GM19193 (cell line): Measurements from ENCODE around the gene CBFA2T2.

Experiments
- POLR2A ChIP-seq: IDR thresholded peaks from 4 replicates; pipeline ENCODE4 v1.6.1; 2011; ENCODE audit not compliant: insufficient read depth, insufficient read length; ENCODE audit errors: extremely low read depth

The CBFA2T2 gene

DNA sequence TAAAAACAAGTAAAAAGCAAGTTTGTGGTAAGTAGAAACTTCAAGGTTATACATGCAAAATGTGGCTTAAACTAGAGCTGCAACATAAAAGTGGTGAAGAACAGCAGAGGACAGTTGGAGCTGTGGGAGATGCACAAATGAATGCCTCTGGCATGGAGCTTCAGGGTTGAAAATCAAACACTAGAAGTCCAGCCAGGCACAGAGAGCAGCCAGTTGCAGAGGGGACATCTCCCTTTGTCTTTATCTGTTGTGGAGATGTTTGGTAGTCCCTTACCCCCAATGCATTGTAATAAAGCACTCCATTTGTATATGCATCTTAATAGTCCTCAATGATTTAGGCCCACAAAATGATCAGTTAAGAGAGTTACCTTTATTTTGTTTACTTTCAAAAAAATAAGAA lies 99.2 kb downstream of the CBFA2T2 start:
- TF ChIP-seq POLR2A: no peak

DNA sequence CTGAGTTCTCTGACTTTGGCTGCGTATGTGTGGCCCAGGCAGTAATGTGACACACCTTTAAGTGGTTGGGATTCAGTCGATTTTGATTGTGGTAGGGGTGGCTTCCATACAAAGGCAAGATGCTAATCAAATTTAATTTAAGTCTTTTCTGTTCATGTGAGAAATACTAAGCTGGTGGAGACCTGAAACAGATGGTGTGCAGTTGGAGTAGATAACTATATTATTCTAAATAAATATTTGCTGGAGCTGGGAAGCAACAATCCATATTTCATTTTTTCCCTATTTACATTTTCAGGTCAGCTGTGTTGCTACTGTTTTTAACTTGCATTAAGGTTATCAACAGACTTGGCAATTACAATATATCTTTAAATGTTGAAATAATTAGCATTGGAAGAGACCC lies 104.8 kb downstream of the CBFA2T2 start:
- no peak for TF ChIP-seq POLR2A

GRCh38 chr20:33600414-33600813 lies 110.5 kb downstream of the CBFA2T2 start:
- TF ChIP-seq POLR2A: no peak

DNA sequence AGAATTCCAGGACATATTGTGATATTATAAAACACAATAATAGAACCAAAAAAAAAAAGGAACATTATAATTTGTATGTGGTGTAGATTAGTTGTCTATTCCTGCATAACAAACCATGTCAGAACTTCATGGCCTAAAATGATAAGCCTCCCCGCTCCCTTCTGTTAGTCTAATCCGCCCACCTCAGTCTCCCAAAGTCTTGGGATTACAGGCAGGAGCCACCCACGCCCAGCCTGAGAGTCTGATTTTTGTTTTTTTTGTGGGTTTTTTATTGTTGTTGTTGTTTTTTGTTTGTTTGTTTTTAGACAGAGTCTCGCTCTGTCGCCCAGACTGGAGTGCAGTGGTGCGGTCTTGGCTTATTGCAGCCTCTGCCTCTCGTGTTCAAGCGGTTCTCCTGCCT lies 111.1 kb downstream of the CBFA2T2 start:
- TF ChIP-seq POLR2A: no peak

GRCh38 chr20:33601861-33602260 lies 112.0 kb downstream of the CBFA2T2 start:
- TF ChIP-seq POLR2A: no peak

DNA sequence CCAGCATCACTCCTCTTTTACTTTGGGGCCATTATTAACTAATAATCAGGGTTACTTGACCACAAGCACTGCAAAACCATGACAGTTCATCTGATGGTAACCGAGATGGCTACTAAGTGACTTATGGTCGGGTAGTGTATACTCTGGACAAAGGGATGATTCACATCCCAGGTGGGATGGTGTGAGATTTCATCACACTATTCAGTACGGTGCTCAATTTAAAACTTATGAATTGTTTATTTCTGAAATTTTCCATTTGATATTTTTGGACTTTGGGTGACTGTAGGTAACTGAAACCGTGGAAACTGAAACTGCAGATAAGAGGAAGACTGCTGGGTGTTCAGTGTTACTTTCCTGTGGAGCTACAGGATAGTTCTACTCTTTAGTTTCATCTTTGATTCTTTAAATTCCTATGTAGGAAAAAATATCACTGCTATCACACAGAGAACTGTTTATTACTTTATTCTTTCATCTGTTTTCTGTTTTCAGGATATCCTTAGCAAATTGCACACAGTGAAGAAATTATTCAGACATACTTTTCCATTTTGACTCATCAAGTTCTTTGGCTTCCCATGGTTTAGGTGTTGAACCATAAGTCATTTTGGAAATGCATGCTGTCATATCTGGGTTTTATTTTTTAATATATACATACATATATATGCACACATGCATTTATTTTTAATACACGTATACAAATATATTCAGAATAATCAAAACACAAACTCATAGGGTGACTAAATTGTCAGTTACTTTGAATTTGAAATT lies 113.1 kb downstream of the CBFA2T2 start:
- TF ChIP-seq POLR2A: no peak

DNA sequence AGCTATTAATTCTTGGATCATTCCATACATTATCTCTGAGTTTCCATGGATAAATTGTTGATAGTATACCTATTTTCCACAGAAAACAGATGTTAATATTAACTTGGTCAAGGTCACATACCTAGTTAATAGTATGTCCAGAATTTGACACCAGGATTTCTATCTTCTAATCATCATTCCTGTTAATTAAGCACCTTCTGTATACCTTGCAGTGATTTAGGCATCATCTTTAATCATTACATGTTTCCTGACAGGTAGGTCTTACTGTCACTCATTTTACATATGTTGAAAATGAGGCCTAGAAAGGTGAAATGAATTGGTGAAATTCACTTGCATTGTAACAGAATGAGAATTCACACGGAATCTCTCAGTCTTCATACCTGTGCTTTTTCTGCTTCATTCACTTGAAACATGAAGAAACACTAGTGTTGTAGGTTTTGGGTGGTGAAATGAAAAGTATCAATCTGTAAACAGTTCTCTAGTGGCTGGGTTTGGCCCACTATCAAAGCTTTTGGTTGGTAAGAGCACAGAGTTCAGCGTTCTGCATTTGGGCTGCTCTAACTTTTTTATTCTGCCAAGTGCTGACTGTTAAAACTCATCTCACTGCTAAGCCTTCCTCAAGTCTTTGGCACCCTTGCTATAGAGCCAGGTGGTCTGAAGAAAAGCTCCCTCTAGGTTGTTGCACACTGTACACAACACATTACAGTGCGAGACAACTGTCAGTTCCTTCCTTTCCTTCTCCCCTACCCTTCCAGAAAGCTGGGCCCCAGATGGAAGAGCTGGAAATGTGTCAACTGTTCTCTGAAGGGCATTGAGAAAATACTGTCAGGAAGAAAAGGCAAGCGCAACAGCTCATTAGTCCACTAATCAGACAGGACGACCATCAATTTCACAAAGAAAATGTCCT lies 114.4 kb downstream of the CBFA2T2 start:
- no peak for TF ChIP-seq POLR2A

GRCh38 chr20:33604991-33605370 lies 115.1 kb downstream of the CBFA2T2 start:
- no peak for TF ChIP-seq POLR2A

DNA sequence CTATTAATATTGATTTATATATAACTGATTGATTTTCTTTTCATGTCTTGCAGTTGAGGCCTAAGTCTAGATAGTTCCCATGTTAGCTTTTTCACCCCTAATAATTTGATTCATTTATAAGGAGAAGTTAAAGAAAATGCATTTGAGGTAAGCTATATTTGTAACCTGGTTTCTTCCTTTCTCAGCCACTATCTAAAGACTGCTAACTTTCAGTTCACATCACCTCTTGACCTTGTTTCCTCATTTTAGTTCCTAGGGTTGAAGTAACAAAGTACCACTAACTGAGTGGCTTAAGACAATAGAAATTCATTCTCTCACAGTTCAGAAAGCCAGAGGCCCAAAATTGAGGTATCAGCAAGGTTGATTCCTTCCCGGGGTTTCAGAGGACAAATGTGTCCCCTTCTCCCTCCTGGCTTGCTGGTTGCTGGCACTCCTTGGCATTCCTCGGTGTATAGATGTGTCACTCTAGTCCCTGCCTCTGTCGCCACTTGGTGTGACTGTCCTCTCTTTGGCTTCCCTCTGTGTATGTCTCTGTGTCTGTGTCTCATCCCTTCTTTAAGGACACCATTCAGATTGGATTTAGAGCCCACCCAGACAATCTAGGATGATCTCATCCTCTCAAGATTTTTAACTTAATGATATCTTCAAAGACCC lies 116.3 kb downstream of the CBFA2T2 start:
- TF ChIP-seq POLR2A: no peak

- TF ChIP-seq POLR2A: no peak
Observed at GRCh38 chr20:33609504-33609903, 119.6 kb downstream of the CBFA2T2 start.

- no peak for TF ChIP-seq POLR2A
Observed at GRCh38 chr20:33611106-33611505, 121.2 kb downstream of the CBFA2T2 start.

DNA sequence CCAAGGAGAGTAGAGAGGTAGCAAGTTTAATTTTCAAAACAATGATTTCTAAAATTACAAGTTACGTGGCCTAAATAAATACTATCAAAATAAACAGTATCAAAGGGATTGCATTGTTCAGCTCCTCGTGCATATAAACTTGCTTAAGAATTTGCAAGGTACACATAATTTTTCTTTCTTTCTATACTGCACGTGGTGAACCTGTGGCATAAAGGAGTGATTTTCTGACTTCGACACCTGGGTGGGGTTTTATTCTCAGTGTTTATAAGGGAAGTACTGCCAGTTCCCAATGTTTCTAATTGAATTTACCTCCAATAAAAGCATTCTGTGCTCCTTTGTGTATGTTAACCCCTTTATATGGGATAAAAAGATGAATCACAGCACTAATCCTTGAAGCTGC lies 122.1 kb downstream of the CBFA2T2 start:
- TF ChIP-seq POLR2A: no peak

DNA sequence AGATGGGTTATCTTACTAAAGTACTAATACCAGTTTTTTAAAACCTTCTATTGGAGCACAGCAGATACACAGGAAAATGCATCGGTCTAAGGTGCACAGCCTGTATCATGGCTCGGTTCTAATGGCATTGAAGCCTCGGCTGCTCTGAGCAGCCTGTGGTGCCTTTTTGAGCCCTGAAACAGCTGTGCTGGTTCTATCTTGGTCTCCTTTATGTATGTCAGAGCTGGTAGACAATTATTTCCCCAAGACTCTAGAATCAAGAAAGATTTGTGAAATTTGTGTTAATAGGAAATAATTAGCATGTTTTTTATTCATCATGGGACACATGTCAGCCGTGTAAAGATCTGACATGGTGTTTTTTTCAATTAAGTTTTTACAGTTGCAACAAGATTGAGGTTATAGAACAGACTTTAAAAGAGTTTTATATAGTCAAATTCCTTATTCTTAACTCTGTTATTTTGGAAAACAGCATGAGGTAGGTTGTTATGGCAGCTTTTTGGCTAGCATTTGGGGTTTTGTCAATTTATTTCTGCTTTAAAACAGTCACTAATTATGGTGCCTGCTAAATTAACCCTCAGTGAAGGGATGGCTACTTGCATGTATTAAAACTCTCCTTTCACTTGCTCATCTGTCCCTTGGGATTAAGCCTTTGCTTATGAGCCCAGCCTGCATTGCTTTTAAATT lies 132.0 kb downstream of the CBFA2T2 start:
- TF ChIP-seq POLR2A: no peak

- TF ChIP-seq POLR2A: no peak
Observed at GRCh38 chr20:33622705-33623365, 132.9 kb downstream of the CBFA2T2 start.

- TF ChIP-seq POLR2A: no peak
Observed at GRCh38 chr20:33624399-33624798, 134.5 kb downstream of the CBFA2T2 start.

DNA sequence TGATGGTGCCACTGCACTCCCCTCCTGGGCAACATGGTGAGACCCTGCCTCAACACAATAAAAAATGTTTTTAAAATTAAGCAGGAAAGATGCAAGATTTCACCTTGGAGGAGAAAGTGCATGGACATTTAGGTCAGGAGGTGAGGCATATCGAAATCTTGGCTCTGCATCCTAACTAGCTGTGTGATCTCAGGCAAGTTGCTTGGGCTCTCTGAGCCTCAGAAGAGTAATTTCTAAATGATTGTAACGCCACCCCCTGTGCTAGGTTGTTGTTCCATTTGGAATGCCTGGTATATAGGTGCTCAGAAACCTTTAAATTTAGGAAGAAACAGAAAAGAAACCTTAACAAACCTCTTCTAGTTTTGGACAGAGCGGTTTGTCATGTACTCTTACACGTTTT lies 136.3 kb downstream of the CBFA2T2 start:
- TF ChIP-seq POLR2A: no peak
